NCI-H2196 treated with DMSO at 0.1 percent for 48 hours (cell line): ENCODE results near the gene IL10RB.

Experiments used
- DNase-seq: peaks from one replicate; lab custom pipeline; 2025; ENCODE audit not compliant: unreplicated experiment; lab: John Stamatoyannopoulos, UW

The IL10RB gene

GRCh38 chr21:33265664-33266049 is 510 bp upstream of the IL10RB start:
- DNase-seq = no peak

DNA sequence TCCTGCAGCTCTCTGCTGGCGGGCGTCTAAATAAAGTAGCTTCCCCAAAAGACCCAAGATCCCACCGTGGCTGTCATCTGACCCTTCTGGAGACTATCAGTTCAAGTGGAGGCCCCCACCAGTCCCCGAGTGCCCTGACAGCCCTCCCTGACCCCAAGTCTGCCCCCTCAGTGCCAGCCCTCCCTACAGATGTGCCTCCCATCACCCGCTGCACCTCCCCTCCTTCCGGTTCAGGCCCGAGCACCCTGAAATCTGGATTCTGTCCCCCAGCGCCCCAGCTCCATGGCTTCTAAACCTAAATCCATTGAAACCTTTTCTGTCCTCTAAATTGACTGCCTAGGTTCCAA is 595 bp downstream of the IL10RB start:
- no peak for DNase-seq

DNA sequence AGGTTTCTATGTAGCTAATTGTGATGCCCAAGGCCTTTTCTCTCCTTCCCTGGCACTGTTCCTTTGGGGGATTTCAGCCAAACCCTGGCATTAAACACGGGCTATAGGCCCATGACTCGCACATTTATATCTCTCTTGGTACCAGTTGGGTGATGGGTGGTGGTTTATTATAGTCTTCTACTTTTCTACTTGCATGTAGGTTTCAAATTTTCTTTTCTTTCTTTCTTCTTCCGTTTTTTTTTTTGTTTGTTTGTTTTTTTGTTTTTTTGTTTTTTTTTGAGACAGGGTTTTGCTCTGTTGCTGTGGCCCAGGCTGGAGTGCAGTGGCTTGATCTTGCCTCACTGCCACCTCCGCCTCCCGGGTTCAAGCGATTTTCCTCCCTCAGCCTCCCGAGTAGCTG is 1.1 kb downstream of the IL10RB start:
- no peak for DNase-seq

DNA sequence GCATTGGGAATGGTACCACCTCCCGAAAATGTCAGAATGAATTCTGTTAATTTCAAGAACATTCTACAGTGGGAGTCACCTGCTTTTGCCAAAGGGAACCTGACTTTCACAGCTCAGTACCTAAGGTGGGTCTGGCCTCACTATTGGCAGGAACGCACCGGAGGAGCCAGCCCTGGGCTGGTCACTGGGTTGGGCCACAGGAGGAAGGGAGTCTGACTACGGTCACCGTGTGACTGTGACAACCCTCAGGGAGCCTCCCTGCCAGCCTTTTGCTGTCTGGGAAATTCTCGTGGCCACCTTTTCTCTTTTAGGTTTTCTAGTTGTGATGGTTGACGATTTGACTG is 2.2 kb downstream of the IL10RB start:
- DNase-seq = no peak

GRCh38 chr21:33268737-33269441 is 2.7 kb downstream of the IL10RB start:
- DNase-seq = peak; percentile 83

GRCh38 chr21:33270986-33271385 is 4.8 kb downstream of the IL10RB start:
- no peak for DNase-seq

DNA sequence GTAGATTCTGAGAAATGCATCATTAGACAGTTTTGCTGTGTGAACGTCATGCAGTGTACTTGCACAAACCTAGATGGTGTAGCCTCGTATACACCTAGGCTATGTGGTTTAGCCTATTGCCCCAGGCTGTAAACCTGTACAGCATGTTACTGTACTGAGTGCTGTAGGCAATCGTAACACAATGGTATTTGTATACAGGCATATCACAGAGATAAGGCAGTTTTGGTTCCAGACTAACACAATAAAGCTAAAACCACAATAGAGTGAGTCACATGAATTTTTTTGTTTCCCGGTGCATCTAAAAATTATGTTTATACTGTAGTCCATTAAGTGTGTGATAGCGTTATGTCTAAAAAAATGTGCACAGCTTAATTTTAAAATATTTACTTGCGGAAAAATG is 6.9 kb downstream of the IL10RB start:
- no peak for DNase-seq

- no peak for DNase-seq
Observed at GRCh38 chr21:33278721-33279120, 12.6 kb downstream of the IL10RB start.

DNA sequence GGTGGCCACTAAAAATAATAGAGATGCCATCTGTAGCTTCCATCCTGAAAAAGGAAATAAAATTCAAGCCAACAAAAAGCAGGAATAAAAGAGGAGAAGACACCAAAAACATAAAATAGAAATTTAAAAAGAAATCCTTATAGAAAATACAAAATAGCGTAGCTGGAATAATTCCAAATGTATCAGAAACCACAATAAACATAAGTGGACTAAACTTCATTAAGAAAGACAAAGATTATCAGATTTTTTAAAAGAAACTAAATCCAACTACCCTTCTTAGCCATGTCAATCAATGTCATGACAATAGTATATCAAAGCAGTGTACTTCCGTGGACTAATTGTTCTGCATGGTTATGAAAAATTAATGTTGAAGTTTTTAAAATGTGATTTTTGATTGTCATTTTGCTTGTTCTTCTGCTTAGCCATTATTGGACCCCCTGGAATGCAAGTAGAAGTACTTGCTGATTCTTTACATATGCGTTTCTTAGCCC is 13.2 kb downstream of the IL10RB start:
- DNase-seq = no peak

DNA sequence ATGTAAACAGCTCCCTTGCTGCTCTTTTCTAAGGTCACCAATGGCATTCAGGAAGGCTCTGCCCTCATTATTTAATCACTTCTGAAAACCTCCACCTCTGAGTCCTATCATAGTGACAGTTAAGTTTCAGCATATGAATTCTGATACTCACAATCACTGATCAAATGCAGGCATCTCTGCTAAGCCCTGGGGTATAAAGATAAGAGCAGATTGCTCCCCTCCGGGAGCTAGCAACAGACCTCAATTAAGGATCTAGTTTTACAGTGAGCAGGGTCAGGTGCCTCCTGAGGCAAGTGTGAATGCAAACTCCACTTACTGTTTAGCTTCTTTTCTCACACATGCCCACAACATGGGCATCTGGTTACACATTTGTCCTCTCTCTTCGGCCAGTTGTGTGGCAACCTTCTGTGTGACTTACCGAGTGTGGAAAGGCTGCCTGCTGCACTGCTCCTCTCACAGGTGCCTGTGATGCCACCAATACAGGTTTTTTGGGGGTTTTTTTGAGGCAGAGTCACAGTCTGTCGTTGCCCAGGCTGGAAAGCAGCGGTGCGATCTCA is 15.0 kb downstream of the IL10RB start:
- no peak for DNase-seq

DNA sequence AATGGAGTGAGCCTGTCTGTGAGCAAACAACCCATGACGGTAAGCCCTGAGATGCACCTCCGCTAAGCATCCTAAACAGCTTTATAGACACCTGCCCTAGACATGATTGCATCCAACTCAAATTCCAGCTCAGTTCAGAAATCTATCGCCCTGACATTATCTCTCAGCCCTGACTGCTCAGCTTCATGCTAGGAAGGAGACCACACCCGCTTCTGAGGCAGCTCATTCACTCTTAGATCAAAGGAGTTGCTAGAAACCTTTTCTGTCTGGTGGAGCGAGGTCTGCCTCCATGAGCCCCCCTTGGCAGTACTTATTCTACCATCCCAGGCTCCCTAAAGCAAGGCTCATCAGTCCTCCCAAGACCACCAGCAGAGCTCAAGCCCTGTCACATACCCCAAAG is 17.0 kb downstream of the IL10RB start:
- no peak for DNase-seq

GRCh38 chr21:33286076-33286475 is 19.9 kb downstream of the IL10RB start:
- DNase-seq = no peak

- no peak for DNase-seq
Observed at GRCh38 chr21:33286600-33287456, 20.7 kb downstream of the IL10RB start.

GRCh38 chr21:33289199-33289819 is 23.1 kb downstream of the IL10RB start:
- DNase-seq = no peak

GRCh38 chr21:33290441-33290840 is 24.3 kb downstream of the IL10RB start:
- DNase-seq = peak; percentile 48

- DNase-seq = no peak
Observed at GRCh38 chr21:33291686-33292085, 25.5 kb downstream of the IL10RB start.

- DNase-seq = no peak
Observed at GRCh38 chr21:33292724-33293123, 26.6 kb downstream of the IL10RB start.

DNA sequence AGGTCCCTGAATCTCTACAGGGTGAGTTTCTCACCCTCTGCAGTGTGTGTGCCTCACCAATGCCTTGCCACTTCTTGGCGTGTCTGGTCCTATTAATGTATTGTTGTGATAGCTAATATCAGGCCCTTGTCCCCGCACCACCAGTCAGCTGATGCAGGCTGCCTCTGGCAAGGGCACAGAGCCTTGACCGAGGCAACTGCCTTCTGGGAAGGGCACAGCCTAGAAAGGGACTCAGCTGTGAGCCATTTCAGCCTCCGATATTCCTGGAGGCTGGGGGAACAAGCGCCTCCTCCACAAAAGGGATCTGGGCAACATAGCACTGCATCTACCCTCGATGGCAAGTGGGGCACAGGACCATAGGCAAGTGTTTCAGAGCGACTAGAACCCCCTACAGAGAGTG is 27.0 kb downstream of the IL10RB start:
- DNase-seq = no peak

- no peak for DNase-seq
Observed at GRCh38 chr21:33293811-33294216, 27.6 kb downstream of the IL10RB start.

DNA sequence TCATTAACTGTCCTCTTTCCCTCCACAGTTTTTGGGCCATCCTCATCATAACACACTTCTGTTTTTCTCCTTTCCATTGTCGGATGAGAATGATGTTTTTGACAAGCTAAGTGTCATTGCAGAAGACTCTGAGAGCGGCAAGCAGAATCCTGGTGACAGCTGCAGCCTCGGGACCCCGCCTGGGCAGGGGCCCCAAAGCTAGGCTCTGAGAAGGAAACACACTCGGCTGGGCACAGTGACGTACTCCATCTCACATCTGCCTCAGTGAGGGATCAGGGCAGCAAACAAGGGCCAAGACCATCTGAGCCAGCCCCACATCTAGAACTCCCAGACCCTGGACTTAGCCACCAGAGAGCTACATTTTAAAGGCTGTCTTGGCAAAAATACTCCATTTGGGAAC is 30.0 kb downstream of the IL10RB start:
- no peak for DNase-seq

DNA sequence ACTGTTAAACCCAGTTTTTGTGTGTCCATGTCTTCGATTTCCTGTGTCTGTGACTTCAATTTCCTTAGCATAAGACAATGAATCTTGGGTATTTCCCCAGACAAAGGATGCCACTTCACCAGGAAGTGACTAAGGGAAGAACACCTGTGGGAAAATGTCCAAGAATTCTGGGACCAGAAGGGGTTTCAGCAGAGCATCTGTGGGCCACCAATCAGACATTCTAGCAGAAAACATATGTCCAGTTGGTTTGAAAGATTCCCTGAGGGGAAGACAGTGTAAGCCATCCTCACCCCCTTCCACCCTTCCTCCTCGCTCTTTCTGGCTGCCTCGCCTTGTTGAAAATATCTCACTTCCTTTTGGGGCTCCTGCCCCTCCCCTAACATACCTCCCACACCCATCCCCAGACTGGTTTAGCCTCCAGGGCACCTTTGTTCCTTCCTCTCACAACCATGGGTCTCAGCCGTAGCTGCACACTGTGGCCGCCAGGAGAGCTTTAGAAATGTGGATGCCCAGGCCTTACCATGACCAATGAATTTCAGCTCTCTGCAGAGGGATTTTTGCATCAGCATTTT is 33.1 kb downstream of the IL10RB start:
- DNase-seq = no peak
